HepG2 (cell line): ENCODE data around the gene GAL3ST1. TPM values are rescaled to one million over a fixed set of nuclear protein-coding genes. Genes with fewer than 3 reads are reported as not detected.

ENCODE experiments used
- CREM ChIP-seq, 2 experiments: sonication (generic) in 1 of 2; formaldehyde crosslinking in 1 of 2; IDR thresholded peaks; 2 replicates each; pipeline versions ENCODE4 v1.4.0 to v1.6.1; 2016 to 2020; ENCODE audit warnings: antibody characterized with exemption in 1 of 2, mild to moderate bottlenecking in 1 of 2, missing genetic modification reagents in 1 of 2
- ELF1 ChIP-seq: sonication (generic); formaldehyde crosslinking; IDR thresholded peaks from 2 replicates; pipeline ENCODE4 v1.4.0; 2020; ENCODE audit warnings: missing genetic modification reagents
- MAFK ChIP-seq, 2 experiments: IDR thresholded peaks in 1 of 2; conservative IDR thresholded peaks in 1 of 2; 2 replicates each; pipeline ENCODE4 v1.6.1; 2011; ENCODE audit warnings: improper control_type of control experiment in 2 of 2, low read length in 2 of 2
- NFYB ChIP-seq: sonication (generic); formaldehyde crosslinking; IDR thresholded peaks from 2 replicates; pipeline ENCODE4 v1.4.0; 2020; ENCODE audit warnings: missing genetic modification reagents
- RCOR2 ChIP-seq: IDR thresholded peaks from 2 replicates; pipeline ENCODE4 v1.6.1; 2016; ENCODE audit warnings: missing biosample characterization, missing genetic modification reagents
- ZNF30 ChIP-seq: sonication (generic); formaldehyde crosslinking; IDR thresholded peaks from 2 replicates; pipeline ENCODE4 v1.5.0; 2020; ENCODE audit warnings: mild to moderate bottlenecking, missing genetic modification reagents
- polyA plus RNA-seq, 8 experiments: library from polyadenylated mRNA; depleted of rRNA in 3 of 8; stranded (reverse) in 7 of 8; unstranded in 1 of 8; fragments of >200 nt; fragmentation: Illumina TruSeq in 4 of 8; extraction: Trizol in 4 of 8; gene quantifications; 2 replicates each; pipeline versions ENCODE4 v1.2.1 to v1.2.3, GENCODE V29; 2011 to 2016; ENCODE audit warnings: low read depth in 4 of 8, missing spikeins in 1 of 8, mixed read lengths in 1 of 8; ENCODE audit not compliant: insufficient read depth in 1 of 8
- total RNA-seq, 5 experiments: library from RNA; depleted of rRNA; stranded (reverse); fragments of >200 nt; fragmentation: Illumina TruSeq; extraction: Trizol; gene quantifications; 2 replicates each; pipeline ENCODE4 v1.2.3, GENCODE V29; 2016; ENCODE audit warnings: low read depth in 1 of 5
- TF ChIP-seq, protein P1 (sequence below): sonication (generic); formaldehyde crosslinking; IDR thresholded peaks from 2 replicates; pipeline ENCODE4 v1.4.0; 2020; ENCODE audit warnings: missing genetic modification reagents, mild to moderate bottlenecking, borderline replicate concordance
- TF ChIP-seq, protein P2 (sequence below): sonication (generic); formaldehyde crosslinking; IDR thresholded peaks from 2 replicates; pipeline ENCODE4 v1.4.0; 2020; ENCODE audit warnings: missing genetic modification reagents, mild to moderate bottlenecking, borderline replicate concordance

The GAL3ST1 gene
- total and polyA plus RNA-seq, 2 of the 13 experiments (the other 11 are each of a cell fraction or from before 2014, with no cell fraction given) = 4.4 to 14.7 TPM

DNA sequence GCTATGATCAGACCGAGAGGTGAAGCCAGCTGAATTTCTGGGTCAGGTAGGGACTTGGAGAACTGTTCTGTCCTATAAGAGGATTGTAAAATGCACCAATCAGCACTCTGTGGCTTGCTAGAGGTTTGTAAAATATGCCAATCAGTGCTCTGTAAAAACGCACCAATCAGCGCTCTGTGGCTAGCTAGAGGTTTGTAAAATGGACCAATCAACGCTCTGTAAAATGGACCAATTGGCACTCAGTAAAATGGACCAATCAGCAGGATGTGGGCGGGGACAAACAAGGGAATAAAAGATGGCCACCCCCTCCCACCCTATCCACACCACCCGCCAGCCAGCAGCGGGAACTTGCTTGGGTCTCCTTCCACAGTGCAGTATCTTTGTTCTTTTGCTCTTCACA lies 62.6 kb downstream of the GAL3ST1 start (continued):
- TF ChIP-seq, protein P1, sequence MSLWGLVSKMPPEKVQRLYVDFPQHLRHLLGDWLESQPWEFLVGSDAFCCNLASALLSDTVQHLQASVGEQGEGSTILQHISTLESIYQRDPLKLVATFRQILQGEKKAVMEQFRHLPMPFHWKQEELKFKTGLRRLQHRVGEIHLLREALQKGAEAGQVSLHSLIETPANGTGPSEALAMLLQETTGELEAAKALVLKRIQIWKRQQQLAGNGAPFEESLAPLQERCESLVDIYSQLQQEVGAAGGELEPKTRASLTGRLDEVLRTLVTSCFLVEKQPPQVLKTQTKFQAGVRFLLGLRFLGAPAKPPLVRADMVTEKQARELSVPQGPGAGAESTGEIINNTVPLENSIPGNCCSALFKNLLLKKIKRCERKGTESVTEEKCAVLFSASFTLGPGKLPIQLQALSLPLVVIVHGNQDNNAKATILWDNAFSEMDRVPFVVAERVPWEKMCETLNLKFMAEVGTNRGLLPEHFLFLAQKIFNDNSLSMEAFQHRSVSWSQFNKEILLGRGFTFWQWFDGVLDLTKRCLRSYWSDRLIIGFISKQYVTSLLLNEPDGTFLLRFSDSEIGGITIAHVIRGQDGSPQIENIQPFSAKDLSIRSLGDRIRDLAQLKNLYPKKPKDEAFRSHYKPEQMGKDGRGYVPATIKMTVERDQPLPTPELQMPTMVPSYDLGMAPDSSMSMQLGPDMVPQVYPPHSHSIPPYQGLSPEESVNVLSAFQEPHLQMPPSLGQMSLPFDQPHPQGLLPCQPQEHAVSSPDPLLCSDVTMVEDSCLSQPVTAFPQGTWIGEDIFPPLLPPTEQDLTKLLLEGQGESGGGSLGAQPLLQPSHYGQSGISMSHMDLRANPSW = no peak
- TF ChIP-seq, protein P2, sequence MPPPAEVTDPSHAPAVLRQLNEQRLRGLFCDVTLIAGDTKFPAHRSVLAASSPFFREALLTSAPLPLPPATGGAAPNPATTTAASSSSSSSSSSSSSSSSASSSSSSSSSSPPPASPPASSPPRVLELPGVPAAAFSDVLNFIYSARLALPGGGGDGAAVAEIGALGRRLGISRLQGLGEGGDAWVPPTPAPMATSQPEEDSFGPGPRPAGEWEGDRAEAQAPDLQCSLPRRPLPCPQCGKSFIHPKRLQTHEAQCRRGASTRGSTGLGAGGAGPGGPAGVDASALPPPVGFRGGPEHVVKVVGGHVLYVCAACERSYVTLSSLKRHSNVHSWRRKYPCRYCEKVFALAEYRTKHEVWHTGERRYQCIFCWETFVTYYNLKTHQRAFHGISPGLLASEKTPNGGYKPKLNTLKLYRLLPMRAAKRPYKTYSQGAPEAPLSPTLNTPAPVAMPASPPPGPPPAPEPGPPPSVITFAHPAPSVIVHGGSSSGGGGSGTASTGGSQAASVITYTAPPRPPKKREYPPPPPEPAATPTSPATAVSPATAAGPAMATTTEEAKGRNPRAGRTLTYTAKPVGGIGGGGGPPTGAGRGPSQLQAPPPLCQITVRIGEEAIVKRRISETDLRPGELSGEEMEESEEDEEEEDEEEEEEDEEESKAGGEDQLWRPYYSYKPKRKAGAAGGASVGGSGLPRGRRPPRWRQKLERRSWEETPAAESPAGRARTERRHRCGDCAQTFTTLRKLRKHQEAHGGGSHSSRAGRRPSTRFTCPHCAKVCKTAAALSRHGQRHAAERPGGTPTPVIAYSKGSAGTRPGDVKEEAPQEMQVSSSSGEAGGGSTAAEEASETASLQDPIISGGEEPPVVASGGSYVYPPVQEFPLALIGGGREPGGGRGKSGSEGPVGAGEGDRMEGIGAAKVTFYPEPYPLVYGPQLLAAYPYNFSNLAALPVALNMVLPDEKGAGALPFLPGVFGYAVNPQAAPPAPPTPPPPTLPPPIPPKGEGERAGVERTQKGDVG (CRISPR knock-in tag) = no peak
- peak; percentile 70 for TF ChIP-seq NFYB (CRISPR knock-in tag)
- peak; percentile 9 to 25; a peak in 1 of 4 replicates for TF ChIP-seq MAFK (conservative IDR thresholded peaks at IDR 0.05 in 1 of 2, IDR thresholded peaks at IDR 0.05 in 1 of 2; ENCODE audit: low read length in 2 of 2)
- TF ChIP-seq RCOR2 (CRISPR knock-in tag) = no peak
- TF ChIP-seq ELF1 (CRISPR knock-in tag) = no peak
- TF ChIP-seq ZNF30 (CRISPR knock-in tag) = no peak
- TF ChIP-seq CREM (IDR thresholded peaks at IDR 0.05) = no peak
- no peak for TF ChIP-seq CREM (CRISPR knock-in tag; IDR thresholded peaks at IDR 0.05)
